Mesendoderm (in vitro differentiated cells): Measurements from ENCODE around the gene BPIFA2.

Source experiments
- DNase-seq: peaks from one replicate; pipeline ENCODE4 v3.0.0; 2013
- H2AK5ac ChIP-seq: 2 replicates; pipeline ENCODE4 v1.6.1; 2013; ENCODE audit warnings: low read length, inconsistent platforms
- H2BK120ac ChIP-seq: 2 replicates; pipeline ENCODE4 v1.6.1; 2013; ENCODE audit warnings: low read depth, mild to moderate bottlenecking, low read length, moderate library complexity, mixed read lengths
- H2BK15ac ChIP-seq: replicated peaks from 2 replicates; pipeline ENCODE4 v1.6.1; 2013; ENCODE audit warnings: low read depth, mild to moderate bottlenecking, moderate library complexity
- H2BK5ac ChIP-seq: 2 replicates; pipeline ENCODE4 v1.6.1; 2013; ENCODE audit warnings: low read length, inconsistent platforms
- H3K18ac ChIP-seq: 2 replicates; pipeline ENCODE4 v1.6.1; 2013; ENCODE audit warnings: mild to moderate bottlenecking, low read length, mixed read lengths
- H3K23ac ChIP-seq: one replicate; pipeline ENCODE4 v1.6.1; 2013; ENCODE audit warnings: low read length
- H3K27ac ChIP-seq: 2 replicates; pipeline ENCODE4 v1.5.1; 2013; ENCODE audit warnings: low read depth, mild to moderate bottlenecking, inconsistent platforms, low read length, moderate library complexity
- H3K27me3 ChIP-seq: 2 replicates; pipeline ENCODE4 v1.6.1; 2013; ENCODE audit warnings: low read length, control low read depth, mild to moderate bottlenecking, inconsistent platforms; ENCODE audit not compliant: insufficient read depth, poor library complexity
- H3K36me3 ChIP-seq: 2 replicates; pipeline ENCODE4 v1.6.1; 2013; ENCODE audit warnings: low read length, inconsistent platforms; ENCODE audit not compliant: control insufficient read depth, insufficient read depth
- H3K4ac ChIP-seq: one replicate; pipeline ENCODE4 v1.6.1; 2013; ENCODE audit warnings: low read depth, mild to moderate bottlenecking, low read length, moderate library complexity
- H3K4me1 ChIP-seq: 2 replicates; pipeline ENCODE4 v1.6.1; 2013; ENCODE audit warnings: low read depth, low read length, inconsistent platforms; ENCODE audit not compliant: control insufficient read depth
- H3K4me2 ChIP-seq: 2 replicates; pipeline ENCODE4 v1.6.1; 2013; ENCODE audit warnings: low read length
- H3K4me3 ChIP-seq: 2 replicates; pipeline ENCODE4 v1.5.1; 2013; ENCODE audit warnings: mild to moderate bottlenecking, low read length
- H3K56ac ChIP-seq: one replicate; pipeline ENCODE4 v1.6.1; 2013; ENCODE audit warnings: low read length
- H3K79me1 ChIP-seq: 2 replicates; pipeline ENCODE4 v1.6.1; 2013; ENCODE audit warnings: low read length, inconsistent platforms
- H3K79me2 ChIP-seq: 2 replicates; pipeline ENCODE4 v1.6.1; 2013; ENCODE audit warnings: mild to moderate bottlenecking, low read length; ENCODE audit not compliant: control insufficient read depth, insufficient read depth
- H3K9ac ChIP-seq: 2 replicates; pipeline ENCODE4 v1.6.1; 2013; ENCODE audit warnings: low read length, inconsistent platforms
- H4K5ac ChIP-seq: one replicate; pipeline ENCODE4 v1.6.1; 2013; ENCODE audit warnings: low read length
- H4K8ac ChIP-seq: one replicate; pipeline ENCODE4 v1.6.1; 2013; ENCODE audit warnings: low read depth, mild to moderate bottlenecking, control low read depth, low read length, moderate library complexity
- WGBS: extraction: QIAGEN DNeasy Blood & Tissue Kit; methylation state at CpG from one replicate; pipeline ENCODE4 v1.1.7; 2013; ENCODE audit warnings: low lambda C conversion rate, missing lambda C conversion rate; ENCODE audit not compliant: insufficient coverage; ENCODE audit errors: extremely low coverage; 5-methylcytosine and 5-hydroxymethylcytosine counted together

BPIFA2 gene

DNA sequence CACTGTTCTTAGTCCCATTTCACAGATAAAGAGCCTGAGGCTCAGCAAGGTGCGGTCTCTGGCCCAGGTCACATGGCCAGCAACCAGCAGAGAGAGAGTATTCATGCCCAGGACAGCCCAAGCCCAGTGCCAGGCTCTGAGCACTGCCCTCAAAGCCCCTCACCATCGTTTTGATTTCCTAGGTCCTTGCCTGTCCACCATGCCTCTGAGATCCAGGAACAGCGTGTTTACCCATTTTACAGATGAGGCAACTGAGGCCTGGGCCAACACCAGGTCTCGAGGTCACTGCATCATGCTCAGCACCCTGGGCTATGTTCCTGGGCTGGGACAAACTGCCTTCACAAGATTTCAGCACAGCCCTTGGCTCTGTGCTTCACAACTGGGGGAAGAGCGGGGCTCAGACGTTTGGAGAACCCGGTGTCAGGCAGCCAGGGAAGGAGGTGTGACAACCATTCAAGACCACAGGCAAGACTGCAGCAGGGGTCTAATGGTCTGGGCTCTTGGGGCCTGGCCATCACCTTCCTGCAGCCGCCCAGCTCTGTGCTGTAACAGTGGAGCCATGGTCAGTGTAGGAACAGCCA lies 1.3 kb upstream of the BPIFA2 start:
- Histone ChIP-seq H4K8ac (no peak overlapping the region), H3K79me2 (no peaks in the 10 kb centered on the region), H3K4me1 (no peaks in the 10 kb centered on the region), H3K18ac (no peak overlapping the region), H3K56ac (no peak overlapping the region), H2BK120ac (no peak overlapping the region), H4K5ac (no peak overlapping the region), H2BK5ac (no peak overlapping the region), H3K23ac (no peak overlapping the region), H3K36me3 (no peaks in the 10 kb centered on the region), H3K9ac (no peak overlapping the region), H3K4me2 (no peak overlapping the region), H3K4me3 (no peak overlapping the region), H2BK15ac (no peak overlapping the region), H3K4ac (no peak overlapping the region), H3K27me3 (no peaks in the 10 kb centered on the region), H2AK5ac (no peak overlapping the region), H3K27ac (no peak overlapping the region), H3K79me1 (no peaks in the 10 kb centered on the region)
- WGBS: no CpG with 5 or more reads among the region's 8 CpGs
- no peak for DNase-seq

DNA sequence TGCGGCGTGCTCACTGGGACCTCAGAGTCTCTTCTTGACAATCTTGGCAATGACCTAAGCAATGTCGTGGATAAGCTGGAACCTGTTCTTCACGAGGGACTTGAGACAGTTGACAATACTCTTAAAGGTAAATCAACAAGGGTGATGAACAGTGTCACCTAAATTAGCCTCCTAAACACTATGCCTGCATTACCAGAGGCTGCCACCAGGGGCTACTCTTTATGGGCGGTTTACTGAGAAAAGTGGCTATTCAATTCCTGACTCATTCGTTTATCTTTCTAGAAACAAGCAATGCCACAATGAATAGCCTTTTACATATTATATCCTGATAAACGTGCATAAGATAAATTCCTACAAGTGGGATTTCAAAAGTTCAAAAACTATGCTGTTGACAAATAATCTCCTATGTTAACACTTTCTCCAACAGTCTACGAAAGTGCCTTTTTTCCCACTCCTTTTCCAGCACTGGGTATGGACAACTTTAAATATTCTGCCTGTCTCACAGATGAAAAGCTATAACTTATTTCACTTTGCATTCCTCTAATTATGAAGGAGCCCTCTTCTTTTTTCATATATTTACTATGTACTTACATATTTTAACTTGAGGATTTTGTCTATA lies 1.3 kb downstream of the BPIFA2 start:
- H3K27me3 ChIP-seq: no peaks in the 10 kb centered on the region
- no peak overlapping the region for H4K5ac ChIP-seq
- H2BK5ac ChIP-seq: no peak overlapping the region
- H3K79me1 ChIP-seq: no peaks in the 10 kb centered on the region
- no peak overlapping the region for H2AK5ac ChIP-seq
- H3K27ac ChIP-seq: no peak overlapping the region
- no peak overlapping the region for H3K4me3 ChIP-seq
- no peak overlapping the region for H3K9ac ChIP-seq
- H3K56ac ChIP-seq: no peak overlapping the region
- no peak overlapping the region for H4K8ac ChIP-seq
- no peaks in the 10 kb centered on the region for H3K36me3 ChIP-seq
- H3K18ac ChIP-seq: no peak overlapping the region
- no peak overlapping the region for H3K4me2 ChIP-seq
- no peak overlapping the region for H2BK15ac ChIP-seq
- WGBS: no CpG with 5 or more reads among the region's 8 CpGs
- no peaks in the 10 kb centered on the region for H3K79me2 ChIP-seq
- H2BK120ac ChIP-seq: no peak overlapping the region
- no peak overlapping the region for H3K4ac ChIP-seq
- H3K4me1 ChIP-seq: no peaks in the 10 kb centered on the region
- DNase-seq: peak; percentile 36
- H3K23ac ChIP-seq: no peak overlapping the region

DNA sequence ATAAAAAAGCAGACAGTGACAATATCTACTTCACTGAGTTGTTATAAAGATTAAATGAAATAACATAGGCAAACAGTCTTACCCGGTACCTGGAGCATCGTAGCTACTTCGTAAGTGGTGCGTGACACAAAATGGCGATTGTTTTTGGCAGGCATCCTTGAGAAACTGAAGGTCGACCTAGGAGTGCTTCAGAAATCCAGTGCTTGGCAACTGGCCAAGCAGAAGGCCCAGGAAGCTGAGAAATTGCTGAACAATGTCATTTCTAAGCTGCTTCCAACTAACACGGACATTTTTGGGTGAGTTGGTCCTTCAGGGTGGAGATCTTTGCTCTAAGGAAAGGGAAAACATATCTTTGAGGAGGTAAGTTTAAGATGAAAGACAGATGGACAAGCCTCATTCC lies 4.8 kb downstream of the BPIFA2 start:
- Histone ChIP-seq H3K27me3 (no peaks in the 10 kb centered on the region), H3K56ac (no peak overlapping the region), H3K4me1 (no peaks in the 10 kb centered on the region), H2BK15ac (no peak overlapping the region), H3K23ac (no peak overlapping the region), H3K79me1 (no peaks in the 10 kb centered on the region), H4K5ac (no peak overlapping the region), H3K27ac (no peak overlapping the region), H3K4me2 (no peak overlapping the region), H3K36me3 (no peaks in the 10 kb centered on the region), H2BK120ac (no peak overlapping the region), H4K8ac (no peak overlapping the region), H2BK5ac (no peak overlapping the region), H3K9ac (no peak overlapping the region), H2AK5ac (no peak overlapping the region), H3K18ac (no peak overlapping the region), H3K4me3 (no peak overlapping the region), H3K79me2 (no peaks in the 10 kb centered on the region), H3K4ac (no peak overlapping the region)
- no CpG with 5 or more reads among the region's 7 CpGs for WGBS
- DNase-seq: no peak

DNA sequence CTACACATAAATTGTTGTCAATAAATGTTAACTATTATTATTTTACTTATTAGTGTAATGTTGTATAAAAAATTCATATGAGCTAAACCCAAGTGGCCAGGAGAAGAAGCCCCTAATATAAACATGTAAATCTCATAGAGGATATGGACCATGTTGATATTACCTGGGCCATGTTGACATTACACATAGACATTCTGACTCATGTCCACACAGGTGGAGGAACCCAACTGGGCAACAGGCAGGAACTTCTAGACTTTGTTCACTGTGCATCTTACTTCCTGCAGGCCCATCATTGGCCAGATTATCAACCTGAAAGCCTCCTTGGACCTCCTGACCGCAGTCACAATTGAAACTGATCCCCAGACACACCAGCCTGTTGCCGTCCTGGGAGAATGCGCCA lies 7.2 kb downstream of the BPIFA2 start:
- no peak overlapping the region for H3K18ac ChIP-seq
- H2AK5ac ChIP-seq: no peak overlapping the region
- H4K5ac ChIP-seq: no peak overlapping the region
- no peak for DNase-seq
- H3K4me1 ChIP-seq: no peaks in the 10 kb centered on the region
- H3K4me2 ChIP-seq: no peak overlapping the region
- no peak overlapping the region for H4K8ac ChIP-seq
- no peak overlapping the region for H3K27ac ChIP-seq
- no CpG with 5 or more reads among the region's 3 CpGs for WGBS
- no peak overlapping the region for H2BK5ac ChIP-seq
- no peak overlapping the region for H3K4me3 ChIP-seq
- no peak overlapping the region for H3K56ac ChIP-seq
- H3K23ac ChIP-seq: no peak overlapping the region
- no peaks in the 10 kb centered on the region for H3K36me3 ChIP-seq
- no peaks in the 10 kb centered on the region for H3K79me2 ChIP-seq
- no peaks in the 10 kb centered on the region for H3K27me3 ChIP-seq
- no peaks in the 10 kb centered on the region for H3K79me1 ChIP-seq
- H2BK15ac ChIP-seq: no peak overlapping the region
- no peak overlapping the region for H2BK120ac ChIP-seq
- no peak overlapping the region for H3K9ac ChIP-seq
- no peak overlapping the region for H3K4ac ChIP-seq

DNA sequence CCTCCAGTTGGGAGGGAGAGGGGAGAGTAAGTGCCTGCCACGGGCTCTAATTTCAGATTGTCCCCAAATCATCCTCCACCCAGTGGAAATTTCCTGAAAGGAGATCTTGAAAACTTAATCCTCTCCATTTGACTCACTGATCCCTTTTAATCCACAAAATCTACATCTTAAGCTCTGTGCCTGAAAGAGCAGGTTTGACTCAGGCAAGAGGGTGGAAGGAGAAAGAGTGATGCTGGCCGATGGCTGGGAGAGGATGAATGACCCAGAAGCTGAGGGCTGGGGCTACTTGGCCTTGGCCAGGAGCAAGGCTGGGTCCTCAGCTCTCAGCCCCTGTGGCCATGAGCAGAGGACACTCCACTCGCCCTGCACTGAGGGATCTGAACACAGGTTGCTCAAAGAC lies 8.1 kb downstream of the BPIFA2 start:
- H3K56ac ChIP-seq: no peak overlapping the region
- WGBS: no CpG with 5 or more reads among the region's 3 CpGs
- H3K27ac ChIP-seq: no peak overlapping the region
- no peak overlapping the region for H3K9ac ChIP-seq
- no peak overlapping the region for H3K23ac ChIP-seq
- no peak overlapping the region for H2BK5ac ChIP-seq
- no peak overlapping the region for H3K4ac ChIP-seq
- H2AK5ac ChIP-seq: no peak overlapping the region
- no peak for DNase-seq
- H2BK120ac ChIP-seq: no peak overlapping the region
- H3K4me1 ChIP-seq: no peaks in the 10 kb centered on the region
- H3K79me1 ChIP-seq: no peaks in the 10 kb centered on the region
- H3K4me3 ChIP-seq: no peak overlapping the region
- no peak overlapping the region for H4K5ac ChIP-seq
- H3K79me2 ChIP-seq: no peaks in the 10 kb centered on the region
- no peak overlapping the region for H2BK15ac ChIP-seq
- no peak overlapping the region for H3K18ac ChIP-seq
- H3K36me3 ChIP-seq: no peaks in the 10 kb centered on the region
- no peak overlapping the region for H3K4me2 ChIP-seq
- no peak overlapping the region for H4K8ac ChIP-seq
- no peaks in the 10 kb centered on the region for H3K27me3 ChIP-seq

DNA sequence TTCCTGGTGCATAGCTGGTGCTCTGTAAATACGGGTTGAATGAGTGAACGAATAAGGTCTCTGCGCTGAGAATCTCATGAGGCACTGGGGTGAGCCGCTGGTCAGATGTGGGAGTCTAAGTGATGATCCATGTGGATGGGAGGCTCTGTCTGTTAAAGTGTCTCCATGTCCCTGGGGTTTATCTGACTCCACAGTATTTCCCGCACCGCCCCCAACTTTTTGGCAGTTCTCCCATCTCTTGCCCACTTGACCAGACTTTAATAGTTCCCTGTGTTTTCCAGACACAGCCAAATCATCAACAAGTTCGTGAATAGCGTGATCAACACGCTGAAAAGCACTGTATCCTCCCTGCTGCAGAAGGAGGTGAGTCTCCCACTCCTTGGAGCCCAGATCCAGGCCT lies 9.9 kb downstream of the BPIFA2 start:
- H3K4me2 ChIP-seq: no peak overlapping the region
- no peaks in the 10 kb centered on the region for H3K79me2 ChIP-seq
- no peak overlapping the region for H3K56ac ChIP-seq
- no CpG with 5 or more reads among the region's 9 CpGs for WGBS
- H3K18ac ChIP-seq: no peak overlapping the region
- no peak overlapping the region for H3K9ac ChIP-seq
- no peak overlapping the region for H3K4ac ChIP-seq
- H2BK5ac ChIP-seq: no peak overlapping the region
- no peaks in the 10 kb centered on the region for H3K79me1 ChIP-seq
- no peak for DNase-seq
- H4K5ac ChIP-seq: no peak overlapping the region
- H3K36me3 ChIP-seq: no peaks in the 10 kb centered on the region
- no peak overlapping the region for H3K27ac ChIP-seq
- H2AK5ac ChIP-seq: no peak overlapping the region
- no peaks in the 10 kb centered on the region for H3K4me1 ChIP-seq
- H4K8ac ChIP-seq: no peak overlapping the region
- no peak overlapping the region for H2BK120ac ChIP-seq
- H2BK15ac ChIP-seq: no peak overlapping the region
- H3K4me3 ChIP-seq: no peak overlapping the region
- H3K27me3 ChIP-seq: no peaks in the 10 kb centered on the region
- no peak overlapping the region for H3K23ac ChIP-seq
